Stimulated activated naive CD8-positive, alpha-beta T cell treated with anti-CD3 and anti-CD28 coated beads, Interleukin-15, Interleukin-2, amounts not matched to agents 100 U/mL and 50 U/mL, for 24 hours (primary cell): Measurements from ENCODE around the gene CCDC158.
"Not testable (repeated sequence)": the region's sequence is repeated elsewhere in the genome, so short reads cannot be mapped to it uniquely, and the experiment has no call there.

Source experiments
- ATAC-seq: fragments of 150-1000 bp; cut with Tn5 transposase; one replicate; pipeline ENCODE4 v1.10.0; 2021
- DNase-seq: peaks from one replicate; pipeline ENCODE4 v3.0.0; 2021

CCDC158 gene

DNA sequence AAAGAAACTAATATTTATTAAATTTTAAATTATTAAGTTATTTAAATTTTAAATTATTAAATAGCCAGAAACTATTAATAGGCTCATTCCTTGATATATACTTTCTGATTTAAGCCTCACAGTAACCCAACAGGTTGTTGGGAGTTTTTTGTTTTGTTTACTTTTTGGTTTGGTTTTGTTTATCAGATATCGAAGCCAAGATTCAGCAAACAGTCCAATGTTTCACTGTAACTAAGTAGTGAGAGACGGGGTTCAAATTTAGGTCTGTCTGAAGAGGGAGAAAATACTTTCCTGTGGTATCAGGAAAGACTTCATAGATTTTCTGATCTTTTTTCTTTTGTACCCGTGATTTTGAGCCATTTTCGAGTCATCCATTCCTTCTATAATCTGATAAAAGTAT lies 54.2 kb downstream of the CCDC158 start:
- ATAC-seq: no peak
- no peak for DNase-seq

DNA sequence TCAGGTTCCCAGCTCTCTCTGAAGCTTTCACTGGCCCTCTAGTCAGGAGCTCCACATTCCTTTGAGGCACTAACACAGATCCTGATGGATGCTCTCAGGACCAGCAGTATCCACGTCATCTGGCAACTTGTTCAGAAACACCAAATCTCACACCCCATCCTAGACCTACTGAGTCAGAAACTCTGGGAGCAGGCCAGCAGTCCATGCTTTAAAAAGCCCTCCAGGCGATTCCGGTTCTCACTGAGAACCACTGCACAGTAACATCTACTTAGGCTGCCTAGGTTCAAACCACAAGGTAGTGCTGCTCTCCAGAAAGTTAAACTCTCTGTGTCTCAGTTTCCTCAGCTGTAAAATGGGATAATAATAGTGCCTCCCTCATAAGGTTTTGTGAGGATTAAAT lies 55.3 kb downstream of the CCDC158 start:
- ATAC-seq: no peak
- DNase-seq: no peak

DNA sequence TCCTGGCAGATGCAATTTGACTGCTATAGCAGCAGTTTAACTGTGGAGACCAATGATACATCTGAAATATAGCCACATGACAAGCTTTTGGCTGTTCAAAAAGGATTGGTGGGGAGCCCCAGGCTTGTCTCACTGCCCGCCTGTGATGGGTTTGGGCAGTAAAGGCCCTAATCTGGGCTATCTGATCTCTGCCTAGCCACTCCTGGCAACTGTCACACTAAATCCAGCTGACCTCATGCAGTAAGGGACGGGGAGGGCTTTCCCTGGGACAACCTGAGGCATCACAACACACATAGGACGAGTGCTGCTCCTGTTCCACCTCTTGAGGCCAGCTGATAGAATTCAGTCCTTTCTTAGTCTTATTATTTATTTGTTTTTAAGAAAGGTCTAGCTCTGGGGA lies 56.2 kb downstream of the CCDC158 start:
- ATAC-seq (no peak), DNase-seq (no peak)

DNA sequence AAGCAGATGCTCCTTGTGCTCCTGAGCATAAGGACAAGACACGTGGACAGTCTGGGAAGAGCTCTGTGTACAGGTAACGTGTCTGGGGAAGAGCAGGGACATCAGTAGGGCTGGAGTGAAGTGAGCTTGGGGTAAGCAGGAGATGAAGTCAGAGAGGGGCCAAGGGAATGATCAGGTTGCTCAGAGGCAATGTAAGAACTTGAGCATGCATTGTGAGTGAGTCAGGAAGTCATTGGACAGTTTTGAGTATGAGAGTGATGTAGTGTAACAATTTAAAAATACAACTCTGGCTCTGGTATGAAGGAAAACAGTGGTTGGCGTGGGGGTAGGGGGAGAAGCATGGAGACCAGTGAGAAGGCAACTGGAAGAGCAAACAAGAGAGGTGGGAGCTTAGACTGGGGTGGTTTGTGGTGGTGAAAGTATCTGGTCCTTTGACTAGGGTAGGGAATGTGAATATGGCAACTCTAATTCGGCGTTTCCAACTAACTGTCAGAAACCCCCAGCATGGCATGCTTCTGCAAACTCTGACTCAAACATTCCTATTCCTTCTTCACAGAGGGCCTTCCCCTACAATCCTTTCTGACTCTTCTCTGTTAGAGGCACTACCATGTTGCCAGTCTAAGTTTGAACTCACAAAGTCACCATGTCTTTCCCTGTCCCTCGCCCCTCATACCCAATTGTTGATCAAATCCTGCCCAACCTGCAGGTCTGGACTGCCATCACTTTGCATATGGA lies 57.2 kb downstream of the CCDC158 start:
- ATAC-seq (peak; percentile 82), DNase-seq (no peak)

DNA sequence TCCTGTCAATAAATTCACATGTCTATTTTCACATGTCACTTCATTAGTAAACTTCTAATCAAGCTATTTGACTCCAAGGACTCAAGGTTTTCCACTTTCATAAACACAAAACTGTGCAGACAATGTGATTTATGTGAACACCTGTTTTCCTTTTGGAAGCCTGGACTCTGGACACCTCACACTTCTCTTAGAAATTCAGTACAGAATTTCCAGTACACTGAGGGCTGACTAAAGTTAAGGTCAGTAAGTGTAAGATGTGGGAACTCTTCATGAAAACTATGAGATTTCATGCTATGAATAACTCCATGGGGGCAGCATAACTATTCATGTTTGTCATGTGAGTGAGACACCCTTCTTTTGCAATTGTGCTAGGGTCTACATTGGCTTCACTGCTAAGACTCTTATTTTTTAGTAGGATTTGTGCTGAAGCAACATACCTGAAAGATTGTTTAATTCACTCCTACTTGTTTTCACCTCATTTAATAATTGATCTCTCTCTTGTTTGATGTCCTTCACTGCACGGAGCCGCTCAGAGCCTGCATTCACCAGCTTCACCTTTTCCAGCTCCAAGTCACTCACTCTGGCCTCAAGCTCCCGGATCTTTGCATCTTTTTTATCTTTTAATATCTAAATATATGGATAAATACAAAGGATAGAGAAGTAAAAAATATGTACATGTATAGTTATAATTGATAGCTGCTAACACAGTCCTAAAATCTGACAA lies 59.1 kb downstream of the CCDC158 start:
- ATAC-seq: no peak
- no peak for DNase-seq

DNA sequence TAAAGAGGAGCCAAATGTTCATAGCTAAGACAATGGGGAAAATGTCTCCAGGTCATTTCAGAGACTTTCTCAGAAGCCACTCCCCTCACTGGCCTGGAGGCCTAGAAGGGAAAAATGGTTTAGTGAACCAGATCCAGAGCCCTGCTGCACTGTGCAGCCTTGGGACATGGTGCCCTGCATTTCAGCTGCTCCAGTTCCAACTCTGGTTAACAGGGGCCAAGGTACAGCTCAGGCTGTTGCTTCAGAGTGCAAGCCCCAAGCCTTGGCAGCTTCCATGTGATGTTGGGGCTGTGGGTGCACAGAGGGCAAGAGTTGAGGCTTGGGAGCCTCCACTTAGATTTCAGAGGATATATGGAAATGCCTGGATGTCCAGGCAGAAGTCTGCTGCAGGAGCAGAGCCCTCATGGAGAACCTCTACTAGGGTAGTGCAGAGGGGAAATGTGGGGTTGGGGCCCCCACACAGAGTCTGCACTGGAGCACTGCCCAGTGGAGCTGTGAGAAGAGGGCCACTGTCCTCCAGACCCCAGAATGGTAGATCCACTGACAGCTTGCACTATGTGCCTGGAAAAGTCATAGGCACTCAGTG lies 61.0 kb downstream of the CCDC158 start:
- DNase-seq, ATAC-seq: not testable (repeated sequence)

DNA sequence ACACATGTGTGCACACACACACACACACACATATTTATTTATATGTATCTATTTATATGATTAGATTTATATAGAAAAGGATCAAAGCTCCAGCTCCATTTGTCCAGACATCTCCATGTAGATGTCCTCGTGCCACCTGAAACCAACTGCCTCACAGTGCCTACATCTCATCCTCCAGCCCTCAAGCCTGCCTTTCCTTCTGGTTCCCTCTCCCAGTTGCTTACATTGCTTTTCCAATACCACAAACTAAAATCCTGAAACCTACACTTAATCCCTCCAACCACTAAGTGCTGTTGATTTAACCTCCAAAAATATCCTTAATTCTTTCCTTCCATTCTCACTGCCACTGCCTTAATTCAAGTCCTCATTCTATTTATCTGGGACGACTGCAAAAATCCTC lies 63.0 kb downstream of the CCDC158 start:
- no peak for ATAC-seq
- DNase-seq: no peak

DNA sequence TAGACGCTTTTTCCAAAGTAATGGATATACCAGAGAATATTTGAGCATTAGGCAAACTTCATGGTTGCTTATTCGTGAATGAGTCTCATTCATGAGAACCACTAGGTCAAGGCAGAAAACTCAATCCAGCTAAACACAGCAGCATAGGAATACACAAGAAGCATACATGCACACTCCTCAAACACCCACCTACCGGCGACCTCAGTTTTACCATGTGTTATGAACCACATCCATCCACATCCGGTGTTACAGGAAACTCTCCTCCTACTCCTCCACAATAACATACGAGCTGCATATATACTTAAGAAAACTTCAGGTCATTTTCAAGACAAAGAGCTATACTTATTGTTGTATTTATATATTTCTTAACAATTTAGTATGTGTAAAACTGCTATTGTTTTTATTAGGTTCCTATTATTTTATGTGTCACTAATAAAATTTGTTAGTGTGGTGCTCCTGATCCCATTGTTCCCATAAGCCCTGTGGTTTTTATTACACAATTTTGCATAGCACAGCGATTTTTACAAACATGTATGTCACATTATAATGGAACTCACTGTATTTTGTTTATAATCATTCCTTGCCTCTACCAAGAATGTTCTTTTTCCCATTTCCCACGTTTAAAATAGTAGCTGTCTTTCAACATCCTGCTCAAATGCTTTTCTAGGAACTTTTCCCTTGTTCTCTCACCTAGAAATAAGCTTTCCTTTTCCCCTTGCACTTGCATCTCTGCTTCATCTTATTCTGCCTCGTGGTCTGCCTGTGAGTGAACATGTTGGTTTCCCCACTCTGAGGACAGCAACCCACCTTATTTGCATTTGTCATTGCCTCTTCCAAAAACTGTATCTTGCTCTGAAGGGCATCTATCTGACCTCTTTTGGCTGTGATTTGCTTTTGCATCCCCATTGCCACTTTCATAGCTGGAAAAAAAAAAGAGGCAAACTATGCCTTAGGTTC lies 66.1 kb downstream of the CCDC158 start:
- ATAC-seq (peak; percentile 65), DNase-seq (no peak)

DNA sequence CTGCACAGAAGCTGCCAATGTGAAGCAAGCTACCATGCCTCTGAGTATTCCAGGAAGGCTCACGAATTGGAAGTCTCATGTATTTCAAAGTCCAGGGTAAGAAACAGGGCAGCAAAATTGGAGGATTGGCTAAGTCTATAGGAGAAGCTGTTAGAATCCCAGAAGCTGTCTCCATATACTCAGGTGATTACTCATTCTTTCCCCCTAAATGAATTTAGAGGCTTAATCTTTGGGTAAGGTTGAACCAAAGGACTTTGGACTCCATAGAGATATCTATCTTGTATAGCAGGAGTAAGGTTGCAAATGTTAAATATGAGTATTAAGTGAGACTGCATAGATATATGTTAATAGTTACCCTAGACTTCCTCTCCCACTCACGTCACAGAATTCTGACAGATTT lies 78.1 kb downstream of the CCDC158 start:
- ATAC-seq: no peak

DNA sequence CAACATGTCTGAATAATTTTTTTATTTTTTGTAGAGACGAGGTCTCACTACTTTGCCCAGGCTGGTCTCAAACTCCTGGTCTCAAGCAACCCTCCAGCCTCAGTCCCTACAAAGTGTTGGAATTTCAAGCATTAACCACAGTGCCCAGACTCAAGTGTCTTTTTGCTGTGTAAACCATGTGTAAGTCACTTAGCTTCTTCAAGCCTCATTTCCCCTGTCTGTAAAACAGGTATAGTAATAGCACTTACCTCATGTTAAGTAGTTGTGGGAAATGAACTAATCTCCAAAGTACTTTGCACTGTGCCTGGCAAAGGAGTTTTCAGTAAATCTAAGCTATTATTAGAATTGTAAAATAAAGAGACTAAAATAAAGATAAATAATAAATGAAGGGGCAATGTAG lies 78.8 kb downstream of the CCDC158 start:
- no peak for DNase-seq
- ATAC-seq: no peak

More for the DNA sequence above, 78.1 kb downstream of the CCDC158 start:
- DNase-seq: no peak

DNA sequence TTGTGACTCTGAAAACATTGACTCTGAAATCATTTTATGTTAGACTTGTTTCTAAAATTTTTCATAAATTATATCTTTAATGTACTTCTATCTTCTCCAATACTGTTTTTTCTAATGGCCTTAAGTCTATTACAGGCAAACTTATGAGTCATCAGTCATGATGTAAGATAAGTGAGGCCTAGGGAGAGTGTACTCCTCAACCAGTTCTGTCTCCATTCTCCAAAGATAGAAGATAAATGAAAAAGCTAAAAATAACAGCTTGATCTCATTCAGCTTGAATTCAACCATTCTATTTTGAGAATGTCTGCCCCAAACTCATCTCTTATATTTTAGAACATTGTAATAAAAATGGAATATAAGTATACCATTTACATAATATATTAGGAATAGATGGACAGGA lies 79.9 kb downstream of the CCDC158 start:
- ATAC-seq (no peak), DNase-seq (no peak)

DNA sequence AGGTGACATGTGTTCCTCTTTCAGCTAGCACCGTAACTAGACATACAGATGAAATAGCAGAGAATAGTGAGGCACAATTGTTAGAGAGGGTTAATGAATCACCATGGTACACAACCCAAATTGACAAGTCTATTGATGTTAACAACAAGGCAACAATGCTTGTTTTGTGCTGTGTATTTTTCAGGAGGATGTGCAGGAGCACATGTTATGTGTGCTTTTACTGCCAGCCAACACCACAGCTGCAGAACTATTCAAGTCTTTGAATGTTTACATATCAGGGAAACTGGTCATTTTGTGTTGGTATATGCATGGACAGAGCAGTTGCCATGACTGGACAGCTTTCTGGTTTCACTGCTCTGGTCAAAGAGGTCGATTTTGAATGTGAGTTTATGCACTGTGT lies 81.6 kb downstream of the CCDC158 start:
- ATAC-seq: no peak
- no peak for DNase-seq

DNA sequence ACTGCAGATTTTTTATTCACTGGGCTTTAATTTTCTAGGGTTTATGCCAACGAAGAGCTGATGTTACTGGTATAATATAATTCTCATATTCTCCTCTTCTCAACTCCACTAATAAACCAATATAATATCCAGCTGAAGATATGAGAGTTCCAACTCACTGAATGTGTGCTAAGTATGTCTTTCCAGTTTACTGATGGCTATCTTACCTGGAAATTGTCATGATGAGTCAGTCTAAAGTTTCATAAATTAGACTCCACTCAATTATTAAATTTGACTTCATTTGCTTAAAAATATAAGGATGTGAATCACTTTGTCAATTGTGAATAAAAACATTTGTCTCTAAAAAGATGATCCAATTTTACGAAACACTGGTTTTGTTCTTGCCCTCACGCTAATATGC lies 86.1 kb downstream of the CCDC158 start:
- no peak for ATAC-seq
- DNase-seq: no peak

DNA sequence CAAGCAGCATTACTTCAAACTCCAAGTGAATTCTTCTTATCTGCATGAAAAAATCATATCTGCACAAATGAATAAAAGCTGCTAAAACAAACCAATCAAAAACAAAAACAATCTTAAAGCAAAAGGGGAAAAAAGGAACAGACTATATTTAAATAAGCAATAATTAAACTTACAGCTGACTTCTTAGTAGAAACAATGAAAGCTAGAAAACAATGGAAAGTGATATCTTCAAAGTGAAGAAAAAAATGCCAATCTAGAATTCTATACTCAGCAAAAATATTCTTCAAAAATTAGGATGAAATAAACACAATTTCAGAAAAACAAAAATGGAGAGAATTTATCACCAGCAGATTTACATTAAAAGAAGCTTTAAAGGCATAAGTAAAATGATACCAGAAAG lies 94.4 kb downstream of the CCDC158 start:
- no peak for DNase-seq
- ATAC-seq: no peak

DNA sequence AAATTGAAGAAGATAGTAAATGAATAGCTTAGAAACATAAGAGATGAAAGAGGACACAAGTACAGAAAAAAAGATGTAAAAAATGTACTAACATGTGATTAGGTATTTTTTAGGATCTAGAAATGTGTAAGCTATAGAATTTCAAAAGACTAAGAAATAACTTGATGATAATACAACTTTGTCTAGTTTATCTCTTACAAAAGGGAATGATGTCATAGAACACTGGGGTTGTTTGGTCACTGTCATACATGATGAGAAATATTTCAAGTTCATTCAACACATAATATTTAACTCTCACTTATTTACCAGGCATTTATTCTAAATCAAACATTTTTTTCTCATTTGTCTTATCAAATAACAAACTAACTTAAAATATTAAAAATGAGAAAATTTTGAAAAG lies 95.9 kb downstream of the CCDC158 start:
- ATAC-seq (no peak), DNase-seq (no peak)

DNA sequence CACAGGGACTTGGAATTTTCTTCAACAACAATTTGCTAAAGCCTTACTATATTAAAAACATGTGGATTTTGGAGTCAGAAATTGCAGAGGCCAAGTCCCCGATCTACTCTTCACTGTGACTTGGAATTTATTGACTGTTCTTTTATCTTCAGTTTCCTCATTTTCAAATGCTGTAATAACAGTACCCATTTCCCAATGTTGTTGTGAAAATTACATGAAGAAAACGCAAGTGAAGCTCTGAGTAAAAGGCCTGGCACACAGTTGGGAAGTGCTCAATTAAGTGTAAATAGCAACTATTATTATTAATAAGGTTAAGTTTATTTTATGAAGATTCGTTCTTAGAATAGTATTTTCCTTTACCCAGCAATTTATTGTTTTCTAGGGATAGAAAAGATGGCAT lies 98.7 kb downstream of the CCDC158 start:
- no peak for DNase-seq

DNA sequence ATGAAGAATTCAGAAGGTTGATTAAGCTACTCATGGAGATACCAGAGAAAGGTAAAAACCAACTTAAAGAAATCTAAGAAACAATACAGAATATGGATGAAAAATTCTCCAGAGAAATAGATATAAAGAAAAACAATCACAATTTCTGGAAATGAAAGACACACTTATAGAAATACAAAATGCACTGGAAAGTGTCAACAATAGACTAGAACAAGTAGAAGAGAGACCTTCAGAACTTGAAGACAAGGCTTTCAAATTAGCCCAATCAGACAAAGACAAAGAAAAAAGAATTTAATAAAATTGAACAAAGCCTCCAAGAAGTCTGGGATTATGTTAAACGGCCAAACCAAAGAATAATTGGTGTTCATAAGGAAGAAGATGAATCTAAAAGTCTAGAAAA lies 104.8 kb downstream of the CCDC158 start:
- ATAC-seq: no peak
- no peak for DNase-seq

More for the DNA sequence above, 98.7 kb downstream of the CCDC158 start:
- ATAC-seq: no peak

DNA sequence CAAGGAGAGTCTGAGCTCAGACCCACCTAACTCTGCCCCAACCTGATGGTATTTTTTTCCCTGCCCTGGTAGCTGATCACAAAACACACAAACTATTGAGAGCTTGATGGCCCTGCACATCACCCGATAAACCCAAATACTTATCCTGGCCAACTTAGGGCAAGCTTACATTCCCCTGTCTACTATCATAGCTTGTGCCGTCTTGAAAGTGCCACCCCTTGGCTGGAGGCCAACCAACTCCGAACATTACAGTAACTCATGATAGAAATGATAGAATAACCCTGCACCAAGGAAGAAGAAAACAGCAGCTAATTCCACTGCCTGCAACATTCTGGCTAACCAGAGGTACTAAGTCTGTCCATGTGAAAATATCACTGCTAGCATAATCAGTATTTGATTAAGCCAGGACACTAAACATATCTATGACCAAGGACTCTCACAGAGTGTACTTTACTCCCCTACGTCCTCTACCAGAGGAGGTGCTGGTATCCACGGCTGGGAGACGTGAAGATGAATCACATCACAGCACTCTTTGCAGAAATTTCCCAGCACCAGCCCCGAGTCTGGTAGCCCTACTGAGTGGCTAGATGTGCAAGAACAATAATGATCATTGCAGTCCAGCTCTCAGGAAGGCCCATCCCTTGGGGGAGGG lies 105.5 kb downstream of the CCDC158 start:
- DNase-seq (no peak), ATAC-seq (no peak)

DNA sequence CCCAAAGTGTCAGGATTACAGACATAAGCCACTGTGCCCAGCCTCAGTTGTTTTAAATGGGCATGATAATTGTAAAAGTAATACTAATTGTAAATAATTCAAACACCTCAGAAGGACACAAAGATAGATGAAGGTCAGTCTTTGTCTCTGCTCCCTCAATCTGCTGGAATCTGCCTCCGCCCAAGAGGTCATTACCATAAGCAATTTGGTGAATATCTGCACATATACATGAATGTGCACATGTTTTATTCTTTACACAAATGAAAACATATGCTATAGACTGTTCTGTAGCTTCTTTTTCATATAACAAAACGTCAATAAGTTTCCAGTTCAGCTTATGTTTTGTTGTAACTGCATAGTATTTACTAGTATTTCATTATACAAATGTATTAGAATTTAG lies 107.4 kb downstream of the CCDC158 start:
- DNase-seq (no peak), ATAC-seq (no peak)

DNA sequence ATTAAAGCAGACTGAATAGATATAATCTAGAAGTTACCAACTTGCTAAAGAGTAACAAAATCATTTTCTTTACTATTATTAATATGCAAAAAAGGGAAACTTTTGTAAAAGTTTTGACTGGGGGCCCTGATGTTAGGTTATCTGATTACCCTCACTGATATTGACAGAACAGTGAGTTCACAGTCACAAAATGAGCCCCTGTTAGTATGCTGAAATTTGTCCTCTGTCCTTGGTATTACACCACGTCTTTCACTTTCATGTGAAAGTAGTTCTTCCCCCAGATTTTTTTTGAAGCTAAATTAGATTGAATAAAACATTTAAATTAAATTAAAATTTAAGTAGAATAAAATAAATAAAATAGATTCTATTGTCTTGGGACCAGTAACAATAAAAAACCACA lies 108.5 kb downstream of the CCDC158 start:
- DNase-seq (no peak), ATAC-seq (no peak)

DNA sequence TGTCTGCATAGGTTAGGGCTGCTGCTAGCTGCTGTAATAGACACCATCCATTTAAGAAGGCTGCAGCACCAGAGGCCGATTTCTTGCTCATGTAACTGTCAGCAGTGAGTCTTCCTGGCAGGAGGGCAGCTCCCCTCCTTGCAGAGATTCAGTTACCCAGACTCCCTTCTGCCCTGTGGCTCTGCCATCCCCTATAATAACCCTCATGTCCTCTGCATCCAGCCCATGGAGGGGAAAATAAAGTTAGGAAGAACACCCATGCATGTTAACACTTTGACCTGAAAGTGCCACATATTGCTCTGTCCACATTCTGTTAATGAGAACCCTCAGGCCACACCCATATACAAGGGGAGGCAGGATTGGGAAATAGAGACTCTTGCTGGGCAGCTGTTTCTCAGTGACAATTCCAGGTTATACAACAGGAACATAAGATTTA lies 109.0 kb downstream of the CCDC158 start:
- DNase-seq: no peak
- no peak for ATAC-seq

DNA sequence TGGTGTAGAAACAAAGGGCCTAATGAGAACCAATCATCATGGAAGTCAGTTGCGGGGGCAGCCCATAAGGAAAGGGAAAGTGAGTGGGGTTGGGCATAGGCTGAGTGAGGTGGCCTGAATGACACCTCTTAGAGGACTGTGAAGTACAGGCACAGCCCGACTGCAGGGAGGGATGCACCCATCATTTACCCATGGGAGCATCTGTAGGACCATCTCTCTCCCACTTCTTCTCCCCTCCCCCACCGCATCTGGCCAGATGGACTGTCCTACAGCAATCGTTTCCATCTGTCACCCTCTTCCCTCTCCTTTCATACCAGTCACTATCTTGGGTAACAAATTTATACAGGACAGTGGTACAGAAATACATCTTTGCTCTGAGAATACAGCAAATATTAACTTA lies 110.3 kb downstream of the CCDC158 start:
- no peak for ATAC-seq

More for the DNA sequence above, 110.3 kb downstream of the CCDC158 start:
- DNase-seq: no peak
